GM19239 (cell line): Measurements from ENCODE around the gene SH3GL3.

ENCODE experiments used
- DNase-seq: peaks from one replicate; pipeline ENCODE4 v3.0.0; 2011; ENCODE audit warnings: low spot score; ENCODE audit not compliant: insufficient read length
- FAIRE-seq: peaks from 2 replicates; lab custom pipeline; 2011; peaks lifted over from hg19 to GRCh38; lab: Jason Lieb, UNC

Gene SH3GL3

GRCh38 chr15:83446904-83447709 is at the start of gene SH3GL3:
Gene SH3GL3 (plus strand): TSS chr15:83447341. CDS start chr15:83447534, 193 bp downstream.
- FAIRE-seq, result no peak

DNA sequence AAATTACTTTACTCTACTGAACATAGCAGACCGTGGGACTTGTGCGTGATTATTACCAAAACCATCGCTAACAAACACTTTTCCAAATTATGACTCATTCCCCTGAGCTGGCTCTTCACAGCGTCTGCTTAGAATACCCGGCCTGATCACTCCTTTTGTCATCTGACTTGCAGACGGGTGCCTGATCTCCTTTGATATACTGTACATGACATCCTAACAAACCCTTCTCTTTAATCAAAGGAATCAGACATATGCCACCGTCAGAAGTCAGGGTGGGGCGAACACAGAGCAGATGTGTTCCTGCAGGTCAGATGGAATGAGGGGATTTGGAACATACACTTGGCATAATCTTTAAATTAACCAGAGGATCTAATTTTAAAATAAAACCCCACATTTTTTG is 48.5 kb upstream of the SH3GL3 start:
- no peak for DNase-seq
- no peak for FAIRE-seq

More at GRCh38 chr15:83446904-83447709, at the start of gene SH3GL3:
- no peak for DNase-seq

DNA sequence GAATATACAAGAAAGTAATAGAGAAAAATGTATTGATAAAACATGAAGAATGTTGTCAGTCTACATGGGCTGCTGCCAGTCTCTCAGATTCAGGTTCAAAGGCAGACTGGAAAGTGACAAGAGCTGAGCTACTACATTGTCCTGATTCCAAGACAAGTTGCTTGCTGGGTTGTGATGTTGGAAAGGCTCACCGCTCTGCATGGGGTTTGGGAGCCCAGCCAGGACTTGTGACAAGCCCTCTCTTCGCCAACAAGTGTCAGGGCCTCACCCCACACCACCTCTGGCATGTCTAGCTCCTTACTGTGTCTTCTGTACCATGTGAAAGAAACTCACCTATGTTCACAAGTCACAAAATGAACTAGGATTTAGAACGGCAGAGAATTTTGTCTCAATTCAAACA is 43.0 kb upstream of the SH3GL3 start:
- no peak for FAIRE-seq
- DNase-seq, result no peak

GRCh38 chr15:83410532-83410931 is 36.6 kb upstream of the SH3GL3 start:
- FAIRE-seq (no peak), DNase-seq (no peak)

DNA sequence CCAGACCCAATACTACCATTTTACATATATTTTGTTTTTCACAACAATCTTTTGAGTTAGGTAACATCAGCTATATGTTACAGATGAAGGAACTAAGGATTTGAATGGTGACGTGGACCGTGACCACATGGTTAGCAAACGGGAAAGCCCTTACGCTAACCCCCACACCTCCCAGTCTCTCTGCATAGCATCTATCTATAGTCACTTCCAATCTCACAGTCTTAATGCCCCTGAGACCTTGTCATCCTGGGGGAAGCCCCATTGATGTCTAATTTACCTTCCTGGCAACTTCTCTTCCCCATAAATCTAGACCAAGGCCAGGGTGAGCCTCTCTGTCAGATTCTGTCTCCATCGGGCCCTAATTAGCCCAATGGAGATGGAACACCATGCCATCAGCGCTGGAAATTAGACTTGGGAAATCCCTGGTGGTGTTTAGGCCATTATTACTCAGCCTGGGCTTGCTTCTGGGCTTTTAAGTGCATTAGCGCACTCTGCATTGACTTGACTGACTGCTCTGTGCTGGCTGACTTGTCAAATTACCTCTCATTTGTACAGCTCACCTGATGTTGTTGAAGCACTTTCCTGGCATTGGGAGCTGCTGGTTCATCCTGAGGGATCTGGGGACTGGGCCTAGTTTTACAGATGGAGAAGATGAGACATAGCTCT is 34.0 kb upstream of the SH3GL3 start:
- FAIRE-seq (no peak), DNase-seq (no peak)

GRCh38 chr15:83422081-83422480 is 25.1 kb upstream of the SH3GL3 start:
- no peak for FAIRE-seq

DNA sequence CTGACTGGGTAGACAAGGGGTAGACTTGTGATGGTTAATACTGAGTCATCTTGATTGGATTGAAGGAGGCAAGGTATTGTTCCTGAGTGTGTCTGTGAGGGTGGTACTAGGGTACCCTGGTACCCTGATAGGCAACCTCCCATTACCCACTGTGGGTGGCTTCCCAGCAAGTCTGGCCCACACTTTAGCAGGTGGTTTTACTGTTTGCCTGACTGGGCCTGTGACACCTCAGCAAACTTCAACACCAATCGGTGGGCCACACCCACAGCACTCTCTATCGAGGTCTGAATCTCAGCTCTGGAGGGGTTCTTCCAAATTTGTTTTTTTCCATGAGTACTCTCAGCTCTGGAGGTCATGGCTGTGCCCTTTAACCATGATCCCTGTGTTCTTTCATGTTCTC is 24.6 kb upstream of the SH3GL3 start:
- FAIRE-seq, result no peak

More at GRCh38 chr15:83422081-83422480, 25.1 kb upstream of the SH3GL3 start:
- no peak for DNase-seq

DNA sequence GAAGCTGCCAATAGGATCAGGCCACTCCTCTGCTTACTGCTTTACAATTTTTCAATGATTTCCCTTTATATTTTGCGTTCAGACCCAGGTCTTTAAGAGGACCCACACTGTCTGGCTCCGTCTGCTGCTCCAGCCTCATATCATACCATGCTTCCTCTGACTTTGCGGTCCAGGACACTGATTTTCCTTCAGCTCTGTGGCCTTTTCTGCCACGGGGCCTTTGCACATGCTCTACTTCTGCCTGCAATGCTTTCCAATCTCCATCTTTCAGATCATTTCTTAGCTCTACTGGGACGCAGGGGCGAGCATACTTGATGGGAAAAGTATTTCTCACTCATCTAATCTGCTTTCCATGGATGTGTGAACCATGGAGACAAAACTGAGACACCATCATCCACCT is 23.0 kb upstream of the SH3GL3 start:
- FAIRE-seq (no peak), DNase-seq (no peak)

More for the DNA sequence above, 24.6 kb upstream of the SH3GL3 start:
- DNase-seq, result no peak

DNA sequence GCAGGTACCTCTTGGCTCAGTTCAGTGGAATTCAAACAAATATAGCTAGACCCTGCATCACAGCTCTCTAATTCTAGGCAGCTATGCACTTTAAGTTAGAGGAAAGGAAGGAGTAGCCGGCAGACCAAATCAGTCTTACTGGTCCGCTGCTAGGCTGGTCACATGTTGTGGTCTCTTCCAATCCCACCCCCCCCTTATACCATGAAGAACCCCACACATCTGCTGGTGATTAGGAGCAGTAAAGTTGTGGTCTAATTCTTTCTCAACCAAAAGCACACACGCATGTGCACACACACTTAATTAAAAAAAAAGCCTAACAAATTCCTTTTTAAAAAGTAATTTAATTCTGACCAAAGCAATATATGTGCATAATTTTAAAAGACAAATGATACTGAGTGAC is 16.7 kb upstream of the SH3GL3 start:
- FAIRE-seq, result no peak
- no peak for DNase-seq

GRCh38 chr15:83431521-83431920 is 15.6 kb upstream of the SH3GL3 start:
- no peak for FAIRE-seq
- no peak for DNase-seq

DNA sequence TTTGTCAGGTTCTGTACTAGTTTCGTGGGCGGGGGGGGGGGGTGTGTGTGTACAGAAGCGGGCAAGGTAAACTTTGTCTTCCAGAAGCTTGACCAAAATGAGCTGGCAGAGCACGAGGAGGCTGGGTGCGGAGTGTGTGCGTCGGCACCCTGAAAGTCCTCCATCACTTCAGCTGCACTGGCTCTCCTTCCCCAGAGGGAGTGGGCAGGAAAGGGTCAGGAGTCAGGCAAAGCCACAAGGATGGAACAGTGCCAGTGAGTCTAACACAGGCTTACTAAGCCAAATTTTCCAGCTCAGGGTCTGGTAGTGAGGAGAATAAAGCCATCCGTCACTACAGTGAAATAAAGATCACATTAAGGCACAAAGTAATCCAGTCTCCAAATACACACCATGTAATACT is 11.9 kb upstream of the SH3GL3 start:
- no peak for FAIRE-seq
- no peak for DNase-seq

- DNase-seq (no peak), FAIRE-seq (no peak)
Measured at GRCh38 chr15:83435782-83436181, 11.4 kb upstream of the SH3GL3 start.

GRCh38 chr15:83436513-83437158 is 10.5 kb upstream of the SH3GL3 start:
- FAIRE-seq (no peak), DNase-seq (no peak)

DNA sequence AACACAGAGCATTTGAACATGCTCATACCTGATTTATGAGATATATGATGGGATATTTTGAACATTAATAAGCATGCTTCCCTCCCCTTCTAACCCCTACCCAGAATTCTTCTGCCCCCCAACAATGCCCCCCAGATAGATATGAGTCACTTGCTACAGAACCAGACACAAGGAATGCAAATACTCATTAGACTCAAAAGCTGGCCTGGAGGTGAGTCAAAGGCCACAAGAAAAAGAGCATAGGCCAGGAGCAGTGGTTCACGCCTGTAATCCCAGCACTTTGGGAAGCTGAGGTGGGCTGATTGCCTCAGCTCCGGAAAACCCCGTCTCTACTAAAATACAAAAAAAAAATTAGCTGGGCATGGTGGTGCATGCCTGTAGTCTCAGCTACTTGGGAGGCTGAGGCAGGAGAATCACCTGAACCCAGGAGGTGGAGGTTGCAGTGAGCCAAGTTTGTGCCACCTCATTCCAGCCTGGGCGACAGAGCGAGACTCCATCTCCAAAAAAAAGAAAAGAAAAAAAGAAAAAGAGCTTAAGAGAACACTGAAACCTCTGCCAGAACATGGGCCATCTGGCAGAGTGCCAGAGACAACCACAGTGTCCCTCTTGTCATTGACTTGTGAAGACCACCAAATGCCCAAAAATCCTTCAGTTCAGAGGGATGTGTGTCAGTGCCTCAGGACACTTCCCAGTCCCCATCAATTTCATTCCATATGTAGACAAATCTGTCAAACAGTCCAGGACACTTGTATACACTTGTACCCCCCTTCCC is 3.9 kb upstream of the SH3GL3 start:
- no peak for DNase-seq
- no peak for FAIRE-seq

DNA sequence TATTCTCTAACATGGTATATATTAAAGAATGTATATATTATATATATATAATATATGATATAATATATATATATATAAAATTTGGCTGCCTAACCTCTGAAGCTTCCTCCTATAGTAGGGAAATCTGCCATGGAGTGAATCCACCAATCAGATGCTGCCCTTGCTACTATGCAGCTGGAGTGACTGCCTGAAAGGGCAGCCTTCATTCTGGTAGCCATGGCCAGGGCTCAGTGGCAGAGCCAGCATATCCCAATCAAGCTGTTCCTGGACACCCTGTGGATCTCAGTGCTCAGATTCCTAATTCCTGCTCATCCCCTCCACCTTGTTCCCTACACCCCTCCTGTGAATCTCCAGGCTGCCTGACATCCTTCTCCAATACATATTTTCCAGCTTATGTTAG is 2.2 kb upstream of the SH3GL3 start:
- no peak for FAIRE-seq
- DNase-seq, result no peak

GRCh38 chr15:83445643-83446042 is 1.5 kb upstream of the SH3GL3 start:
- FAIRE-seq (no peak), DNase-seq (no peak)

- FAIRE-seq, result no peak
Measured at GRCh38 chr15:83446417-83446816, 724 bp upstream of the SH3GL3 start.

GRCh38 chr15:83449250-83449671 is 2.1 kb downstream of the SH3GL3 start:
- FAIRE-seq (no peak), DNase-seq (no peak)

More at GRCh38 chr15:83446417-83446816, 724 bp upstream of the SH3GL3 start:
- DNase-seq, result no peak

GRCh38 chr15:83449937-83450506 is 2.9 kb downstream of the SH3GL3 start:
- DNase-seq (no peak), FAIRE-seq (no peak)

DNA sequence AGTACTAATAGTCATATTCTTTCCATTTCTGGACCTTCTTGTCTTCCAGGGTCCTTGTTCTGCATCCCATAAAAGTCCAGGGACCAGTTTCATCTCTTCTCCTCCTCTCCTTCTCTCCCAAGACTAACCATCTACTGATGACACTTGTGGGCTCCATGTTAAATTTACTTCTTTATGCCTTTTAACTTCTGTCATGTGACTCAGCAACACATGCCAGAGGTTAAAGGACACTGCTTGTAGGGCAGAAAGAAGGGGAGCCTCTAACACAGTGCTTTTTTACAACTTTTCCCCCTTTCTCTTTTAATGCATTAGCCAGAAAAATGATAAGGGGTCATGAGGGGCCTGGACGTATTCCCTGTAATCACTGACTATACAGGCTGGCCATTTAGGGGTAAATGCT is 10.0 kb downstream of the SH3GL3 start:
- DNase-seq, result no peak

More for the DNA sequence above, 10.0 kb downstream of the SH3GL3 start:
- no peak for FAIRE-seq
